Mucosa of descending colon (tissue), 3 donors: ENCODE results near the gene HBM. TPM values are rescaled to one million over a fixed set of nuclear protein-coding genes. Genes with fewer than 3 reads are reported as not detected.

Experiments
- ATAC-seq: fragments of 200-7000 bp; cut with Tn5 transposase; one replicate; pipeline ENCODE4 v1.9.1; 2020; ENCODE audit warnings: mild to moderate bottlenecking, moderate library complexity
- DNase-seq, 3 donors: peaks; one replicate each; pipeline ENCODE4 v3.0.0-alpha.2; 2020
- H3K36me3 ChIP-seq: fragments of 200-600 bp; one replicate; pipeline ENCODE4 v1.8.0; 2021; ENCODE audit warnings: low read depth, mild to moderate bottlenecking
- H3K4me1 ChIP-seq: fragments of 200-600 bp; one replicate; pipeline ENCODE4 v1.8.0; 2021; ENCODE audit warnings: low read depth, mild to moderate bottlenecking
- H3K4me3 ChIP-seq: fragments of 200-600 bp; one replicate; pipeline ENCODE4 v1.8.0; 2021; ENCODE audit warnings: mild to moderate bottlenecking
- H3K9me3 ChIP-seq: fragments of 200-600 bp; one replicate; pipeline ENCODE4 v1.8.0; 2021; ENCODE audit warnings: mild to moderate bottlenecking
- CTCF ChIP-seq: fragments of 200-600 bp; IDR thresholded peaks from one replicate; pipeline ENCODE4 v1.8.0; 2022; ENCODE audit warnings: antibody characterized with exemption, mild to moderate bottlenecking
- intact Hi-C, 2 donors: fragments of 100-400 bp; cut with DNase I in 1 of 2; cut with micrococcal nuclease in 1 of 2; formaldehyde crosslinking; loops; one replicate each; pipeline versions ENCODE4 v1.11.0 to v1.11.1; 2022; cut with DNase I, micrococcal nuclease
- total RNA-seq, 3 donors: library from RNA; stranded (reverse); fragmentation: NEBNext Ultra II Directional in 2 of 3; extraction: Animal tissue kit (Norgen Biotek cat#: 25700) in 2 of 3; gene quantifications; one replicate each; pipeline versions ENCODE4 v1.2.1 to v1.2.4, GENCODE V29; 2021 to 2023
- donor health status: DM: no; HTN: no; CAD: no; lungs with moderate emphysema.
- donor health status: DM: no; HTN: no; CAD: no.
- donor health status: DM: no; HTN: yes; CAD: no.

HBM gene
- total RNA-seq, 3 donors from 2014 or later, result not detected

GRCh38 chr16:180681-181564 is 15.1 kb downstream of the HBM start:
- ATAC-seq, result peak; percentile 94
- Histone ChIP-seq H3K9me3 (no peaks in the 10 kb centered on the region), H3K4me3 (no peak overlapping the region), H3K4me1 (peaks cover 13% of the 10 kb centered on the region), H3K36me3 (no peaks in the 10 kb centered on the region)
- TF ChIP-seq CTCF, result no peak
- peak in 2 of 3 donors; percentile 77 to 83 for DNase-seq
- intact Hi-C loops, result loop anchor here (5.0 kb wide), 1 partner anchor 74 kb away; no protein-coding TSS in a partner anchor

DNA sequence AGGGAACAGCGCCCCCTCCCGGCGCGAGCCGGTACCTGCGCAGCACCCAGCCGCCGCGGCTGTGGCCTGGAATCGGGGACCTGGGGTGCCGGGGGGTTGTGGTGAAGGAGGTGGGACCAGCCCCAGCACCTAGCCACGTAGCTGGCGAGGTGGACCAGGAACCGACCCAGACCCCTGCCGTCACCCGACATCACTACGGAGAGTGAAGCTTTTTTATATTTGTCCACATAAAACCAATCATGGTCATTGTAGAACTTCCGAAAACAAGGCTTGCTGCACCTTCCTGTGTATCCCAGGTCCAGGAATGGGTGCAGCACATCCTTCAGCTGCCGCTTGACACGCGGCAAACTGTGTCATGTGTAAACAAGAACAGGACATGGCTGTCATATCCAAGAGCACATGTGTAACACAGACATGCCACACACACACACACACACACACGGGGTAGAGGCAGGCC is 15.8 kb downstream of the HBM start:
- DNase-seq (peak in 1 of 3 donors; percentile 88), ATAC-seq (peak; percentile 2)
- intact Hi-C loops, result loop anchor here (5.0 kb wide), 1 partner anchor 74 kb away; no protein-coding TSS in a partner anchor
- Histone ChIP-seq H3K36me3 (no peaks in the 10 kb centered on the region), H3K4me1 (peaks cover 13% of the 10 kb centered on the region), H3K9me3 (no peaks in the 10 kb centered on the region), H3K4me3 (no peak overlapping the region)
- TF ChIP-seq CTCF, result peak; percentile 99

- Histone ChIP-seq H3K4me3 (no peak overlapping the region), H3K4me1 (peaks cover 13% of the 10 kb centered on the region), H3K36me3 (no peaks in the 10 kb centered on the region), H3K9me3 (no peaks in the 10 kb centered on the region)
- no peak for TF ChIP-seq CTCF
- no peak for DNase-seq
- intact Hi-C loops, result loop anchor here (5.0 kb wide), 1 partner anchor 76 kb away; no protein-coding TSS in a partner anchor
- no peak for ATAC-seq
Measured at GRCh38 chr16:183005-183404, 17.2 kb downstream of the HBM start.

DNA sequence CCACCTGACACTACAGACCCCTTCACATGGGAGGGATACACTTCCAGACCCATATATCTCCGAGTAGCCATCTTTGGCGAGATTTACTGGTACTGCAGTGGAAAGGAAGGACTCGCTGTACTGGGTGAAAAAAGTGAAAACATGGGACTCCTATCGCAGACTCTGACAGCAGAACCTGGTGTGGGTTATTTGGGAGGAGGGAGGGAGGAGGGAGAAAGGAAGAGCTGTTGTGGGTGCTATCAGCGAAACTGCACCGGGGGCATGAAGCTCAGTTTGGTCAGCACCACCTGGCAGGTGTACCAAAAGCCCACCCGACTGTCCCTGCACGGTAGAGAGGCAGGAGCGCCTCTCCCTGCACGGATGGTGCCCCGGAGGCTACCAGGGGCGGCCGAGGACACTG is 19.4 kb downstream of the HBM start:
- DNase-seq (no peak), ATAC-seq (no peak)
- no peak overlapping the region for H3K4me3 ChIP-seq
- no peak for TF ChIP-seq CTCF
- H3K9me3 ChIP-seq, result no peaks in the 10 kb centered on the region
- intact Hi-C loops, result no loop called here
- peaks cover 13% of the 10 kb centered on the region for H3K4me1 ChIP-seq
- peaks cover 12% of the 10 kb centered on the region for H3K36me3 ChIP-seq

GRCh38 chr16:185691-186090 is 19.9 kb downstream of the HBM start:
- TF ChIP-seq CTCF, result no peak
- DNase-seq (no peak), ATAC-seq (no peak)
- H3K36me3 ChIP-seq, result peaks cover 12% of the 10 kb centered on the region
- peaks cover 8% of the 10 kb centered on the region for H3K4me1 ChIP-seq
- no peaks in the 10 kb centered on the region for H3K9me3 ChIP-seq
- intact Hi-C loops, result no loop called here
- no peak overlapping the region for H3K4me3 ChIP-seq
